IPS-18a (cell line): ENCODE data around the gene PTH.

Experiments used
- H3K27ac ChIP-seq: one replicate; pipeline ENCODE4 v1.5.1; 2013; ENCODE audit warnings: low read length
- H3K27me3 ChIP-seq: one replicate; pipeline ENCODE4 v1.6.1; 2013; ENCODE audit warnings: mild to moderate bottlenecking, low read length; ENCODE audit not compliant: control insufficient read depth, insufficient read depth
- H3K36me3 ChIP-seq: one replicate; pipeline ENCODE4 v1.6.1; 2013; ENCODE audit warnings: low read depth, low read length; ENCODE audit not compliant: control insufficient read depth
- H3K4me1 ChIP-seq: one replicate; pipeline ENCODE4 v1.6.1; 2013; ENCODE audit warnings: low read depth, low read length; ENCODE audit not compliant: control insufficient read depth
- H3K4me3 ChIP-seq: one replicate; pipeline ENCODE4 v1.5.1; 2013; ENCODE audit warnings: low read length
- H3K9ac ChIP-seq: one replicate; pipeline ENCODE4 v1.6.1; 2013; ENCODE audit warnings: mild to moderate bottlenecking, low read length, moderate library complexity
- H3K9me3 ChIP-seq: one replicate; pipeline ENCODE4 v1.6.1; 2013; ENCODE audit warnings: low read depth, low read length; ENCODE audit not compliant: control insufficient read depth

The PTH gene

DNA sequence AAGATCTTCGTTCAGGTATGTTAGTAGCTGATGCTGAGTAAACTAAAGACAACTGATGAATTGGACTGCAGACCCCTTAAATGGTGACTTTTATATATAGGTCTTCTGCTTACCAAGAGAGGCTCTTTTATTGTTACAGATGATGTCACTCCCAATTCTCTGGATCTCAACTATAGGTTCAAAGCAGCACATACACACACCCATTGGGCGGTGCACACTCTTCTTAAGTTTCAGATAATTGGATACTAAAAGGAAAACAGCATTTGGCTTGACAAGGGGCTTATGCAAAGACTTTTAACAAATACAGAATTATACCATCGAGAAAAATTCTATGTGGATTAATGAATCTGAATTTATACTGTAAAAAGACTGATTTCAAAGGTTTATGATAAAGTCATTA lies at the start of gene PTH:
PTH (minus strand) TSS at position 69 of the 400 bp plus-strand sequence. CDS start 3,142 bp downstream, outside the sequence.
- H3K4me3 ChIP-seq: no peak within 1 kb of the TSS
- H3K9me3 ChIP-seq: no peaks in the 10 kb centered on the region
- H3K36me3 ChIP-seq: no peaks in the 10 kb centered on the region
- H3K9ac ChIP-seq: no peak within 1 kb of the TSS
- H3K27me3 ChIP-seq: no peaks in the 10 kb centered on the region
- no peak within 1 kb of the TSS for H3K27ac ChIP-seq
- H3K4me1 ChIP-seq: no peaks in the 10 kb centered on the region

DNA sequence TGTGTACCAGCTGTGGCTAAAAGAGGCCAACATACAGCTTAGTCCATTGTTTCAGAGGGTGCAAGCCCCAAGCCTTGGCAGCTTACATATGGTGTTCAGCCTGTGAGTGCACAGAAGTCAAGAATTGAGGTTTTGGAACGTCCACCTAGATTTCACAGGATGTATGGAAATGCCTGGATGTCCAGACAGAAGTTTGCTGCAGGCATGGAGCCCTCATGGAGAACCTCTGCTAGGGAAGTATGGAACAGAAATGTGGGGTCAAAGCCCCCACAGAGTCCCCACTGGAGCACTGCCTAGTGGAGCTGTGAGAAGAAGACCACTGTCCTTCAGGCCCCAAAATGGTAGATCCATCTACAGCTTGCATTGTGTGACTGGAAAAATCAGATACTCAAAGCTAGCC lies 42.2 kb upstream of the PTH start:
- no peak overlapping the region for H3K9ac ChIP-seq
- no peaks in the 10 kb centered on the region for H3K4me1 ChIP-seq
- no peaks in the 10 kb centered on the region for H3K36me3 ChIP-seq
- no peak overlapping the region for H3K27ac ChIP-seq
- H3K27me3 ChIP-seq: no peaks in the 10 kb centered on the region
- H3K4me3 ChIP-seq: no peak overlapping the region
- H3K9me3 ChIP-seq: peaks cover 13% of the 10 kb centered on the region

- Histone ChIP-seq H3K9me3 (peaks cover 13% of the 10 kb centered on the region), H3K36me3 (no peaks in the 10 kb centered on the region), H3K27ac (no peak overlapping the region), H3K9ac (no peak overlapping the region), H3K27me3 (no peaks in the 10 kb centered on the region), H3K4me1 (no peaks in the 10 kb centered on the region), H3K4me3 (no peak overlapping the region)
Observed at GRCh38 chr11:13535819-13536218, 40.0 kb upstream of the PTH start.

DNA sequence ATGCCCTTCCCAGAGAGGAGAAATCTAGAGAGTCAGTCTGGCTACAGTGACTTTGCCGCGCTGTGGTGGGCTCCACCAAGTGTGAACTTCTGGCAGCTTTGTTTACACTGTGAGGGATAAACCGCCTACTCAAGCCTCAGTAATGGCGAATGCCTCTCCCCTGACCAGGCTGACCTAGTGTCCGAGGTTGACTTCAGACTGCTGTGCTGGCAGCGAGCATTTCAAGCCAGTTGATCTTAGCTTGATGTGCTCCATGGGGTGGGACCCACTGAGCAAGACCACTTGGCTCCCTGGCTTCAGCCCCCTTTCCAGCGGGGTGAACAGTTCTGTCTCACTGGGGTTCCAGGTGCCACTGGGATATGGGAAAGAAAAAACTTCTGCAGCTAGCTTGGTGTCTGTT lies 38.6 kb upstream of the PTH start:
- Histone ChIP-seq H3K36me3 (no peaks in the 10 kb centered on the region), H3K27me3 (no peaks in the 10 kb centered on the region), H3K4me1 (no peaks in the 10 kb centered on the region), H3K9ac (no peak overlapping the region), H3K27ac (no peak overlapping the region), H3K4me3 (no peak overlapping the region), H3K9me3 (peaks cover 10% of the 10 kb centered on the region)

- Histone ChIP-seq H3K4me1 (no peaks in the 10 kb centered on the region), H3K36me3 (no peaks in the 10 kb centered on the region), H3K9ac (no peak overlapping the region), H3K9me3 (no peaks in the 10 kb centered on the region), H3K4me3 (no peak overlapping the region), H3K27me3 (no peaks in the 10 kb centered on the region), H3K27ac (no peak overlapping the region)
Observed at GRCh38 chr11:13525257-13525656, 29.5 kb upstream of the PTH start.

DNA sequence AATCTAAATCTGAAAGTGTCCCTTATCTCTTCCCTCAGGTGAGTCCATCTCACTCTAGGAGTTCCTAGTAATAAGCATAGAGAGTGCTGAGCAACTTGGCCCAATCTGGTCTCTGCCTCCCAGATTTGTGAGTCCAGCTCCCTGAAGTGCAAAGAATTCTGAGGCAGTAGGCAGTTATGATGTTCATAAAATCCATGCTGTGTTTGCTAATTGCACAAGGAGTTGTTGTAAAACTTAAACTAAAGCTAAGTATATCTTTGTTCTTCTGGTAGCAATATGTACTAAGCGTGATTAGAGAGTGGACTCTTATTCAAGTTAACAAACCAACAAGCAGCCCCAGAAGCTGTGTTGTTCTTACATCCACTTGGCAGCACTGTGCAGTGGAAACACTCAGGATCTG lies 7.6 kb upstream of the PTH start:
- no peak overlapping the region for H3K27ac ChIP-seq
- no peak overlapping the region for H3K9ac ChIP-seq
- no peaks in the 10 kb centered on the region for H3K36me3 ChIP-seq
- H3K9me3 ChIP-seq: no peaks in the 10 kb centered on the region
- no peak overlapping the region for H3K4me3 ChIP-seq
- no peaks in the 10 kb centered on the region for H3K4me1 ChIP-seq
- no peaks in the 10 kb centered on the region for H3K27me3 ChIP-seq

GRCh38 chr11:13502492-13502891 lies 6.7 kb upstream of the PTH start:
- no peak overlapping the region for H3K4me3 ChIP-seq
- no peaks in the 10 kb centered on the region for H3K4me1 ChIP-seq
- no peaks in the 10 kb centered on the region for H3K36me3 ChIP-seq
- H3K27me3 ChIP-seq: no peaks in the 10 kb centered on the region
- H3K9ac ChIP-seq: no peak overlapping the region
- no peak overlapping the region for H3K27ac ChIP-seq
- H3K9me3 ChIP-seq: no peaks in the 10 kb centered on the region

GRCh38 chr11:13494051-13494450 lies 1.7 kb downstream of the PTH start:
- no peaks in the 10 kb centered on the region for H3K9me3 ChIP-seq
- no peak overlapping the region for H3K9ac ChIP-seq
- H3K27ac ChIP-seq: no peak overlapping the region
- no peaks in the 10 kb centered on the region for H3K27me3 ChIP-seq
- no peak overlapping the region for H3K4me3 ChIP-seq
- no peaks in the 10 kb centered on the region for H3K36me3 ChIP-seq
- no peaks in the 10 kb centered on the region for H3K4me1 ChIP-seq

- Histone ChIP-seq H3K9me3 (no peaks in the 10 kb centered on the region), H3K36me3 (no peaks in the 10 kb centered on the region), H3K4me1 (no peaks in the 10 kb centered on the region), H3K27ac (no peak overlapping the region), H3K4me3 (peak overlapping the region; percentile 39), H3K9ac (peak overlapping the region; percentile 17), H3K27me3 (no peaks in the 10 kb centered on the region)
Observed at GRCh38 chr11:13487661-13488030, 8.2 kb downstream of the PTH start.

GRCh38 chr11:13486926-13487660 lies 8.7 kb downstream of the PTH start:
- Histone ChIP-seq H3K4me1 (no peaks in the 10 kb centered on the region), H3K27me3 (no peaks in the 10 kb centered on the region), H3K4me3 (peak overlapping the region; percentile 39), H3K36me3 (no peaks in the 10 kb centered on the region), H3K27ac (no peak overlapping the region), H3K9ac (peak overlapping the region; percentile 17), H3K9me3 (no peaks in the 10 kb centered on the region)

DNA sequence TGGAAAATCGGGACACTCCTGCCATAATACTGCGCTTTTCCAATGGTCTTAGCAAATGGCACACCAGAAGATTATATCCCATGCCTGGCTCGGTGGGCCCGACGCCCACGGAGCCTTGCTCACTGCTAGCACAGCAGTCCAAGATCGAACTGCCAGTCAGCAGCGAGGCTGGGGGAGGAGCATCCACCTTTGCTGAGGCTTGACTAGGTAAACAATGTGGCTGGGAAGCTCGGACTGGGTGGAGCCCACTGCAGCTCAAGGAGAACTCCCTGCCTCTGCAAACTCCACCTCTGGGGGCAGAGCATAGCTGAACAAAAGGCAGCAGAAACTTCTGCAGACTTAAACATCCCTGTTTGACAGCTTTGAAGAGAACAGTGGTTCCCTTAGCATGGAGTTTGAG lies 15.6 kb downstream of the PTH start:
- Histone ChIP-seq H3K4me1 (no peaks in the 10 kb centered on the region), H3K27ac (no peak overlapping the region), H3K36me3 (no peaks in the 10 kb centered on the region), H3K27me3 (no peaks in the 10 kb centered on the region), H3K9me3 (no peaks in the 10 kb centered on the region), H3K4me3 (no peak overlapping the region), H3K9ac (no peak overlapping the region)

DNA sequence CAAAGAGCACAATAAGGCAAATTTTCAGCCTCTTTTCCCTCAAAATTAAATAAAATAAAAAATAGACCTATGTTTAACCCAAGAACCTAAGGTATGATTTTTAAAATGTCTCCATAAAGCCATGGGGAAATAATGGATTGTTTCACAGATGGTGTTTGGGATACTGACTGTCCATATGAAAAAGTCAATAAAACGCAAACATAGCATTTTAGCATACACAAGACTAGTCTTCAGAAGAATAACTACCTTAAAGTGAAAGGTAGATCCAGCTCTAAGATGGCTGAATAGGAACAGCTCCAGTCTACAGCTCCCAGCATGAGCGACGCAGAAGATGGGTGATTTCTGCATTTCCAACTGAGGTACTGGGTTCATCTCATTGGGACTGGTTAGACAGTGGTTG lies 16.1 kb downstream of the PTH start:
- no peak overlapping the region for H3K9ac ChIP-seq

More for the DNA sequence above, 16.1 kb downstream of the PTH start:
- H3K27ac ChIP-seq: no peak overlapping the region
- no peak overlapping the region for H3K4me3 ChIP-seq
- no peaks in the 10 kb centered on the region for H3K36me3 ChIP-seq
- no peaks in the 10 kb centered on the region for H3K4me1 ChIP-seq
- no peaks in the 10 kb centered on the region for H3K9me3 ChIP-seq
- H3K27me3 ChIP-seq: no peaks in the 10 kb centered on the region
